GM19438 (cell line): ENCODE results near the gene GNPTAB.
"Not testable (repeated sequence)": the region's sequence is repeated elsewhere in the genome, so short reads cannot be mapped to it uniquely, and the experiment has no call there.

Experiments used
- ATAC-seq: cut with Tn5 transposase; IDR thresholded peaks from one replicate; pipeline ENCODE4 v1.9.1; 2021; ENCODE audit warnings: low read depth; ENCODE audit not compliant: unreplicated experiment

Gene GNPTAB

GRCh38 chr12:101854747-101855146 is 24.0 kb upstream of the GNPTAB start:
- ATAC-seq: peak; percentile 47

GRCh38 chr12:101852998-101853397 is 22.2 kb upstream of the GNPTAB start:
- no peak for ATAC-seq

- no peak for ATAC-seq
These were observed 19.4 kb upstream of the GNPTAB start for GRCh38 chr12:101850199-101850598.

- ATAC-seq: no peak
These were observed 16.6 kb upstream of the GNPTAB start for GRCh38 chr12:101847325-101847724.

- no peak for ATAC-seq
These were observed 14.5 kb upstream of the GNPTAB start for GRCh38 chr12:101845137-101845711.

GRCh38 chr12:101841069-101841468 is 10.3 kb upstream of the GNPTAB start:
- ATAC-seq: no peak

- ATAC-seq: no peak
These were observed 8.8 kb upstream of the GNPTAB start for GRCh38 chr12:101839324-101840283.

- peak; percentile 60 for ATAC-seq
These were observed 8.0 kb upstream of the GNPTAB start for GRCh38 chr12:101838628-101839323.

- no peak for ATAC-seq
These were observed 1.3 kb upstream of the GNPTAB start for GRCh38 chr12:101832030-101832429.

- no peak for ATAC-seq
These were observed 956 bp downstream of the GNPTAB start for GRCh38 chr12:101829639-101830366.

- no peak for ATAC-seq
These were observed 2.1 kb downstream of the GNPTAB start for GRCh38 chr12:101828463-101829196.

GRCh38 chr12:101826766-101827368 is 3.9 kb downstream of the GNPTAB start:
- no peak for ATAC-seq

- no peak for ATAC-seq
These were observed 5.9 kb downstream of the GNPTAB start for GRCh38 chr12:101824831-101825230.

- peak; percentile 69 for ATAC-seq
These were observed 6.9 kb downstream of the GNPTAB start for GRCh38 chr12:101823891-101824290.

GRCh38 chr12:101823039-101823438 is 7.7 kb downstream of the GNPTAB start:
- no peak for ATAC-seq

- peak; percentile 65 for ATAC-seq
These were observed 11.3 kb downstream of the GNPTAB start for GRCh38 chr12:101819467-101819866.

GRCh38 chr12:101818689-101819088 is 12.1 kb downstream of the GNPTAB start:
- ATAC-seq: not testable (repeated sequence)

- no peak for ATAC-seq
These were observed 17.6 kb downstream of the GNPTAB start for GRCh38 chr12:101813117-101813516.

- ATAC-seq: not testable (repeated sequence)
These were observed 18.0 kb downstream of the GNPTAB start for GRCh38 chr12:101812716-101813115.
